ENCODE measurements around the gene FASN. TPM values are rescaled to one million over a fixed set of nuclear protein-coding genes. Genes with fewer than 3 reads are reported as not detected.

The FASN gene
- total and polyA plus RNA-seq, 2 of the 4 experiments (the other 2 are of a cell fraction), result 12.4 to 56.0 TPM

DNA sequence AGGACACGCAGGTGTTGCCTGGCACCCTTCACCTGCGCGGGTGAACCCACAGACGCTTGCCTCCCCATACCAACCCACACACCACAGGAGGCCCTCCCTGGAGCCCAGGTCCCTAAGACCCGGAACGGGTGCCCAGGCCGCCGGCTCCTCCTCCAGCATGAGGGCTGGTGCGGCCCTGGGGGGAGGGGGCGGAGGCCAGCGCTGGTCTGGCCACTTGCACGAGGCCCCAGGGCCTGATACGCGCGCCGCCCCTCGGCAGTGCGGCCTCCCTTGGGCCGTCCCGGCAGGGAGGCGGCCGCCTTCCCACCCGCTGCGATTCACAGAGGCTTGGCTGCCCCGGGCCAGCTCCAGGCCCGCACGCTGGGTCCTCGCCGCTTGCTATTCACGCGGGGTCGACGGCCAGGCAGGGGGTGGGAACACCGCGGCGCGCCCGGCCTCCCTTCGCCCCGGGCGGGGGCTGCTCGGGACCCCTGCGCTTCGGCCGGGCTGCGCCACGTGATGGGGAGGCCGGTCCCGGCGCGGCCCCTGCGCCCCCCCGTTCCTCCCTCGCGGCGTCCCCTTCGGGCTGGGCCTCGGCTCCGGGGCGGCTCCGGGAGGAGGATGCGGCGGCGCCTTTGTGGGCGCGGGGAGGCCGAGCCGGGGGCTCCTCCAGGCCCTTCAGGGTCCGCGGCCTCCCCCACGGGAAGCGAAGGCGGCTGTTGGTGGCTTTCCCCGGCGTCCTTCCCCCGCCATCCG is 685 bp downstream of the FASN start:
- Histone ChIP-seq H3K18ac (ENCODE audit: low read depth, low read length) (no peak overlapping the region; the same call in 1 of the 2 replicates), H3K27ac (ENCODE audit: insufficient read depth, low read length) (peak overlapping the region; percentile 74), H3K9me1 (ENCODE audit: insufficient read depth, low read length) (peaks cover 5% of the 10 kb centered on the region; the same call in 1 of the 2 replicates), H3K4me2 (ENCODE audit: low read depth, low read length) (peak overlapping the region; percentile 83), H3K4ac (ENCODE audit: low read depth, low read length) (peak overlapping the region; percentile 89), H2BK20ac (ENCODE audit: low read depth, low read length) (0 out of 2 replicates have a peak overlapping the region, but pooled peaks have one; percentile 10), H3K79me1 (ENCODE audit: low read depth in 1 of 2, low read length in 2 of 2) (peaks cover 0 to 56% of the 10 kb centered on the region in 2 experiments), H2BK5ac (ENCODE audit: low read depth, low read length, poor library complexity, severe bottlenecking) (peak overlapping the region; percentile 57), H2AK9ac (replicated peaks; ENCODE audit: low read depth, low read length, poor library complexity) (peak overlapping the region; percentile 98), H3K9ac (ENCODE audit: low read depth, low read length) (peak overlapping the region; percentile 87), H3K36me3 (ENCODE audit: control insufficient read depth, insufficient read depth, low read length) (peaks cover 29% of the 10 kb centered on the region), H3K27me3 (ENCODE audit: control insufficient read depth, insufficient read depth, low read length) (no peaks in the 10 kb centered on the region), H3K14ac (replicated peaks; ENCODE audit: low read depth, low read length) (peak overlapping the region; percentile 96), H2AFZ (replicated peaks; ENCODE audit: low read length, poor library complexity) (peak overlapping the region; percentile 88), H2BK120ac (ENCODE audit: low read depth, low read length) (no peak overlapping the region), H3K56ac (ENCODE audit: extremely low read depth, insufficient read depth, low read length) (peak overlapping the region; percentile 41; the same call in 1 of the 2 replicates), H3K4me1 (ENCODE audit: control insufficient read depth, insufficient read depth, low read length) (peaks cover 13% of the 10 kb centered on the region), H4K20me1 (ENCODE audit: insufficient read depth, low read length) (peaks cover 31% of the 10 kb centered on the region), H4K8ac (ENCODE audit: low read depth in 2 of 2, low read length in 2 of 2) (peak overlapping the region; percentile 16 to 56; a peak in 1 of 4 replicates), H3K4me3 (ENCODE audit: insufficient read depth, low read depth, low read length) (peak overlapping the region; percentile 54), H4K5ac (ENCODE audit: low read depth, low read length) (no peak overlapping the region), H3K23ac (ENCODE audit: low read depth, low read length) (peak overlapping the region; percentile 94), H4K91ac (ENCODE audit: insufficient read depth, low read depth, low read length) (peak overlapping the region; percentile 62; the same call in 1 of the 2 replicates), H2AK5ac (ENCODE audit: low read depth, low read length) (peak overlapping the region; percentile 94), H3K9me3 (ENCODE audit: control insufficient read depth, insufficient read depth, low read length) (no peaks in the 10 kb centered on the region), H2BK15ac (ENCODE audit: low read depth, low read length) (no peak overlapping the region)
- WGBS, 2 experiments (ENCODE audit: extremely low coverage in 2 of 2, insufficient read length in 1 of 2), result 2% methylated on average over 39 of the region's 77 CpGs; no CpG with 5 or more reads in 1 of the 2 experiments
- ChIA-PET CTCF (no interaction called here), POLR2A (ENCODE audit: unreplicated experiment) (interaction anchor here (0.6 to 1.5 kb wide), 2 partner anchors 60 to 242 kb away, joined by 3 to 4 read pairs; partner anchors contain the start of gene DCXR)
- dilution Hi-C loops (cut with HindIII; ENCODE audit: low sequenced_read_pairs, unreplicated experiment), result no loop called here
- no TSS peak for BruUV-seq (replicated peaks)
- TF ChIP-seq RFX5 (IDR thresholded peaks at IDR 0.05; ENCODE audit: low read depth, low read length), result no peak
- TF ChIP-seq, protein P1, sequence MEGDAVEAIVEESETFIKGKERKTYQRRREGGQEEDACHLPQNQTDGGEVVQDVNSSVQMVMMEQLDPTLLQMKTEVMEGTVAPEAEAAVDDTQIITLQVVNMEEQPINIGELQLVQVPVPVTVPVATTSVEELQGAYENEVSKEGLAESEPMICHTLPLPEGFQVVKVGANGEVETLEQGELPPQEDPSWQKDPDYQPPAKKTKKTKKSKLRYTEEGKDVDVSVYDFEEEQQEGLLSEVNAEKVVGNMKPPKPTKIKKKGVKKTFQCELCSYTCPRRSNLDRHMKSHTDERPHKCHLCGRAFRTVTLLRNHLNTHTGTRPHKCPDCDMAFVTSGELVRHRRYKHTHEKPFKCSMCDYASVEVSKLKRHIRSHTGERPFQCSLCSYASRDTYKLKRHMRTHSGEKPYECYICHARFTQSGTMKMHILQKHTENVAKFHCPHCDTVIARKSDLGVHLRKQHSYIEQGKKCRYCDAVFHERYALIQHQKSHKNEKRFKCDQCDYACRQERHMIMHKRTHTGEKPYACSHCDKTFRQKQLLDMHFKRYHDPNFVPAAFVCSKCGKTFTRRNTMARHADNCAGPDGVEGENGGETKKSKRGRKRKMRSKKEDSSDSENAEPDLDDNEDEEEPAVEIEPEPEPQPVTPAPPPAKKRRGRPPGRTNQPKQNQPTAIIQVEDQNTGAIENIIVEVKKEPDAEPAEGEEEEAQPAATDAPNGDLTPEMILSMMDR (conservative IDR thresholded peaks at IDR 0.05; ENCODE audit: low read depth, low read length), result no peak
- TF ChIP-seq MAZ (IDR thresholded peaks at IDR 0.05; ENCODE audit: borderline replicate concordance, low read depth, low read length), result peak; percentile 28; the same call in 1 of the 2 replicates
- TF ChIP-seq, protein P2, sequence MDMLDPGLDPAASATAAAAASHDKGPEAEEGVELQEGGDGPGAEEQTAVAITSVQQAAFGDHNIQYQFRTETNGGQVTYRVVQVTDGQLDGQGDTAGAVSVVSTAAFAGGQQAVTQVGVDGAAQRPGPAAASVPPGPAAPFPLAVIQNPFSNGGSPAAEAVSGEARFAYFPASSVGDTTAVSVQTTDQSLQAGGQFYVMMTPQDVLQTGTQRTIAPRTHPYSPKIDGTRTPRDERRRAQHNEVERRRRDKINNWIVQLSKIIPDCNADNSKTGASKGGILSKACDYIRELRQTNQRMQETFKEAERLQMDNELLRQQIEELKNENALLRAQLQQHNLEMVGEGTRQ (IDR thresholded peaks at IDR 0.05; ENCODE audit: low read depth, low read length), result peak; percentile 60
- TF ChIP-seq POLR2A (IDR thresholded peaks at IDR 0.05; ENCODE audit: low read depth, low read length), result peak; percentile 23; the same call in 1 of the 2 replicates
- TF ChIP-seq BHLHE40 (IDR thresholded peaks at IDR 0.05; ENCODE audit: low read depth, low read length), result peak; percentile 12; the same call in 1 of the 2 replicates
- peak; percentile 88 for TF ChIP-seq MXI1 (IDR thresholded peaks at IDR 0.05; ENCODE audit: borderline replicate concordance, low read depth, low read length)
- peak; percentile 38 for ATAC-seq (ENCODE audit: low read depth)
- in situ Hi-C loops (cut with MboI; ENCODE audit: low sequenced_read_pairs), result no loop called here
- intact Hi-C loops (cut with micrococcal nuclease), result no loop called here
- DNase-seq, result peak; percentile 64
